Smooth muscle cell (in vitro differentiated cells): ENCODE data around the gene TIE1. TPM values are rescaled to one million over a fixed set of nuclear protein-coding genes. Genes with fewer than 3 reads are reported as not detected.

Source experiments
- DNase-seq: peaks from one replicate; lab custom pipeline; 2025; ENCODE audit not compliant: unreplicated experiment; lab: John Stamatoyannopoulos, UW
- H2AFZ ChIP-seq: fragments of 200-600 bp; sonication (generic); 2 replicates; pipeline ENCODE4 v1.6.0; 2016; ENCODE audit warnings: antibody characterized with exemption, low read depth, mild to moderate bottlenecking
- H3F3A ChIP-seq: fragments of 200-600 bp; sonication (generic); 2 replicates; pipeline ENCODE4 v1.6.0; 2017; ENCODE audit warnings: antibody characterized with exemption, low read depth
- H3K27ac ChIP-seq: fragments of 200-600 bp; sonication (generic); 2 replicates; pipeline ENCODE4 v1.5.1; 2016; ENCODE audit warnings: low read depth, mild to moderate bottlenecking
- H3K27me3 ChIP-seq: fragments of 200-600 bp; sonication (generic); 2 replicates; pipeline ENCODE4 v1.6.1; 2016; ENCODE audit warnings: low read depth, mild to moderate bottlenecking
- H3K36me3 ChIP-seq: fragments of 200-600 bp; sonication (generic); 2 replicates; pipeline ENCODE4 v1.5.1; 2016; ENCODE audit warnings: low read depth
- H3K4me1 ChIP-seq: fragments of 200-600 bp; sonication (generic); 2 replicates; pipeline ENCODE4 v1.5.1; 2016; ENCODE audit warnings: low read depth
- H3K4me2 ChIP-seq: fragments of 200-600 bp; sonication (generic); 2 replicates; pipeline ENCODE4 v1.6.0; 2016; ENCODE audit warnings: mild to moderate bottlenecking
- H3K4me3 ChIP-seq: fragments of 200-600 bp; sonication (generic); 2 replicates; pipeline ENCODE4 v1.5.1; 2016; ENCODE audit warnings: mild to moderate bottlenecking
- H3K79me2 ChIP-seq: fragments of 200-600 bp; sonication (generic); 2 replicates; pipeline ENCODE4 v1.6.0; 2016; ENCODE audit warnings: low read depth, mild to moderate bottlenecking
- H3K9ac ChIP-seq: fragments of 200-600 bp; sonication (generic); 2 replicates; pipeline ENCODE4 v1.6.0; 2016; ENCODE audit warnings: low read depth
- H3K9me3 ChIP-seq: fragments of 200-600 bp; sonication (generic); replicated peaks from 2 replicates; pipeline ENCODE4 v1.5.1; 2016; ENCODE audit warnings: low read depth
- H4K20me1 ChIP-seq: fragments of 200-600 bp; sonication (generic); 2 replicates; pipeline ENCODE4 v1.6.0; 2016; ENCODE audit warnings: low read depth
- CTCF ChIP-seq: fragments of 200-600 bp; sonication (generic); IDR thresholded peaks from 2 replicates; pipeline ENCODE4 v1.5.1; 2017; ENCODE audit warnings: borderline replicate concordance, mild to moderate bottlenecking, antibody characterized with exemption; ENCODE audit not compliant: insufficient read depth, poor library complexity, severe bottlenecking
- WGBS: methylation state at CpG from one replicate; pipeline ENCODE4 v1.1.7; 2016; ENCODE audit warnings: low lambda C conversion rate; 5-methylcytosine and 5-hydroxymethylcytosine counted together
- polyA plus RNA-seq: library from polyadenylated mRNA; unstranded; fragments of >200 nt; fragmentation: Nextera tagmentation; extraction: Ambion mirVana; gene quantifications from 2 replicates; pipeline ENCODE4 v1.2.1, GENCODE V29; 2016
- total RNA-seq: library from RNA; depleted of rRNA; stranded (reverse); fragments of >200 nt; gene quantifications from 2 replicates; pipeline ENCODE4 v1.2.3, GENCODE V29; 2014

Gene TIE1
- total and polyA plus RNA-seq, 2 experiments from 2014 or later = 0.18 to 0.73 TPM

DNA sequence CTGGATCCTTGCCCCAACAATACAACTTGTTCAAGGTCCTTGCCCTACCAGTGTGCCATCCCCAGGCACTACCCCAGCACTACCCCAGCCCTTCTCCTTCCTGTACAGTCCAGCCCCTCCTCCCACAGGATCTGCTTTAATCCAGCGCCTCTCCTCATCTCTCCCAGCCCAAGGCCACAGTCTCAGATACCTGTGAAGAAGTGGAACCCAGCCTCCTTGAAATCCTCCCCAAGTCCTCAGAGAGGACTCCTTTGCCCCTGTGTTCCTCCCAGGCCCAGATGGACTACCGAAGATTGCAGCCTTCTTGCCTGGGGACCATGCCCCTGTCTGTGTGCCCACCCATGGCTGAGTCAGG lies 51.5 kb downstream of the TIE1 start:
- Histone ChIP-seq H2AFZ (no peak overlapping the region), H3K36me3 (no peaks in the 10 kb centered on the region), H4K20me1 (no peaks in the 10 kb centered on the region), H3K4me3 (no peak overlapping the region), H3K4me1 (peaks cover 13% of the 10 kb centered on the region), H3K27me3 (no peaks in the 10 kb centered on the region), H3F3A (peaks cover 5% of the 10 kb centered on the region), H3K9me3 (no peaks in the 10 kb centered on the region), H3K27ac (no peak overlapping the region), H3K4me2 (no peak overlapping the region), H3K9ac (no peak overlapping the region), H3K79me2 (no peaks in the 10 kb centered on the region)
- WGBS = 88% methylated on average over 2 of the region's 2 CpGs
- no peak for DNase-seq
- no peak for TF ChIP-seq CTCF

DNA sequence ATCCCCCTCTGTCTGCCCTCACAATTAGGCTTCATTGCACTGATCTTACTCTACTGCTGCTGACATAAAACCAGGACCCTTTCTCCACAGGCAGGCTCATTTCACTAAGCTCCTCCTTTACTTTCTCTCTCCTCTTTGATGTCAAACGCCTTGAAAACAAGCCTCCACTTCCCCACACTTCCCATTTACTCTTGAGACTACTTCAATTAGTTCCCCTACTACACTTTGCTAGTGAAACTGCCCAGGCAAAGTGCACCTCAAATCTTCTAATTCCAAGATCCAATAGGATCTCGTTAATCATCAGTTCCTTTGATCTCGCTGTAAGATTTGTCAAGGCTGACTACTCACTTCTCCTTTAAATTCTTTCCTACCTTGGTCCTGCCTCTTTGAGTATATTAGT lies 52.1 kb downstream of the TIE1 start:
- no peaks in the 10 kb centered on the region for H3K9me3 ChIP-seq
- H3K4me3 ChIP-seq = no peak overlapping the region
- H3K9ac ChIP-seq = no peak overlapping the region
- H3K79me2 ChIP-seq = no peaks in the 10 kb centered on the region
- no peaks in the 10 kb centered on the region for H3K36me3 ChIP-seq
- H3K27ac ChIP-seq = no peak overlapping the region
- H3K4me1 ChIP-seq = peaks cover 13% of the 10 kb centered on the region
- no peaks in the 10 kb centered on the region for H4K20me1 ChIP-seq
- WGBS = 79% methylated on average over 3 of the region's 3 CpGs
- H3F3A ChIP-seq = peaks cover 1% of the 10 kb centered on the region
- DNase-seq = no peak
- H3K4me2 ChIP-seq = no peak overlapping the region
- H3K27me3 ChIP-seq = no peaks in the 10 kb centered on the region
- no peak overlapping the region for H2AFZ ChIP-seq
- no peak for TF ChIP-seq CTCF

- Histone ChIP-seq H2AFZ (no peak overlapping the region), H3K79me2 (no peaks in the 10 kb centered on the region), H3K9ac (no peak overlapping the region), H3F3A (no peaks in the 10 kb centered on the region), H3K4me3 (no peak overlapping the region), H3K4me2 (no peak overlapping the region), H3K27ac (no peak overlapping the region), H3K4me1 (peaks cover 10% of the 10 kb centered on the region), H3K36me3 (no peaks in the 10 kb centered on the region), H3K27me3 (no peaks in the 10 kb centered on the region), H4K20me1 (no peaks in the 10 kb centered on the region), H3K9me3 (no peaks in the 10 kb centered on the region)
- TF ChIP-seq CTCF = no peak
- no peak for DNase-seq
- 84% methylated on average over 2 of the region's 2 CpGs for WGBS
These were observed 53.7 kb downstream of the TIE1 start for GRCh38 chr1:43354471-43354870.

DNA sequence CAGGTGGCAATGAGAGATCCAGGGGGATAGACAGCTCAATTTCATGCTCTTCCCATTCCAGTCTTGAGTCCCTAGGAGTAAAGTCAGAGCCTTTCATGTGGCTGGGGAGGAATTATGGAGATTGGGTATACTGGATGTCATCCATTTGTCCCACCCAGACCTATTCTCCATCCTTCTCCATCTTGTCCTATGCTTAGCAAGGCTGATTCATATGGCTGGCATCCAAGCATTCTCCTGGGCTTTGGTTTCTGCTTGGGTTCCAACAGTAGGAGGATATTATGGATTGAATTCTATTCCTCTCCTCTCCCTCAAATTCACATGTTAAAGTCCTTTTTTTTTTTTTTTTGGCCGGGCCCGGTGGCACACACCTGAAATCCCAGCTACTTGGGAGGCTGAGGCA lies 54.2 kb downstream of the TIE1 start:
- no peak for TF ChIP-seq CTCF
- Histone ChIP-seq H3K27ac (no peak overlapping the region), H3K4me2 (no peak overlapping the region), H3K4me3 (no peak overlapping the region), H3K9ac (no peak overlapping the region), H3K4me1 (peaks cover 5% of the 10 kb centered on the region), H3F3A (no peaks in the 10 kb centered on the region), H4K20me1 (no peaks in the 10 kb centered on the region), H2AFZ (no peak overlapping the region), H3K79me2 (no peaks in the 10 kb centered on the region), H3K36me3 (no peaks in the 10 kb centered on the region), H3K9me3 (no peaks in the 10 kb centered on the region), H3K27me3 (no peaks in the 10 kb centered on the region)
- 94% methylated on average over 2 of the region's 2 CpGs for WGBS
- DNase-seq = no peak
